AG09309 (cell line): ENCODE results near the gene STYK1.

ENCODE experiments used
- DNase-seq: peaks from one replicate; pipeline ENCODE4 v3.0.0-alpha.2; 2010; ENCODE audit warnings: low read depth
- H3K4me3 ChIP-seq: 2 replicates; pipeline ENCODE4 v1.5.1; 2011; ENCODE audit warnings: mild to moderate bottlenecking, low read depth, low read length, moderate library complexity; ENCODE audit not compliant: control insufficient read depth
- CTCF ChIP-seq: IDR thresholded peaks from 2 replicates; pipeline ENCODE4 v1.5.1; 2011; ENCODE audit warnings: mild to moderate bottlenecking, low read depth, low read length, inconsistent platforms; ENCODE audit not compliant: insufficient read depth, control insufficient read depth; ENCODE audit errors: missing control alignments

STYK1 gene

GRCh38 chr12:10709808-10710207 is 36.0 kb upstream of the STYK1 start:
- no peak for TF ChIP-seq CTCF
- DNase-seq: no peak
- no peak overlapping the region for H3K4me3 ChIP-seq

GRCh38 chr12:10708862-10709261 is 35.0 kb upstream of the STYK1 start:
- no peak for DNase-seq
- TF ChIP-seq CTCF: no peak
- no peak overlapping the region for H3K4me3 ChIP-seq

GRCh38 chr12:10705655-10706054 is 31.8 kb upstream of the STYK1 start:
- no peak for TF ChIP-seq CTCF
- H3K4me3 ChIP-seq: no peak overlapping the region
- no peak for DNase-seq

GRCh38 chr12:10701843-10702242 is 28.0 kb upstream of the STYK1 start:
- no peak overlapping the region for H3K4me3 ChIP-seq
- DNase-seq: no peak
- TF ChIP-seq CTCF: no peak

GRCh38 chr12:10701131-10701681 is 27.4 kb upstream of the STYK1 start:
- DNase-seq: peak; percentile 23
- no peak for TF ChIP-seq CTCF
- H3K4me3 ChIP-seq: no peak overlapping the region

GRCh38 chr12:10700581-10700980 is 26.7 kb upstream of the STYK1 start:
- H3K4me3 ChIP-seq: no peak overlapping the region
- TF ChIP-seq CTCF: no peak
- no peak for DNase-seq

- TF ChIP-seq CTCF: no peak
- no peak for DNase-seq
- H3K4me3 ChIP-seq: no peak overlapping the region
These were observed 24.0 kb upstream of the STYK1 start for GRCh38 chr12:10697862-10698261.
